ENCODE data around the gene LANCL2. TPM values are rescaled to one million over a fixed set of nuclear protein-coding genes. Genes with fewer than 3 reads are reported as not detected.

The LANCL2 gene
- total and polyA plus RNA-seq, 2 experiments from 2014 or later, result 11.7 to 13.8 TPM

DNA sequence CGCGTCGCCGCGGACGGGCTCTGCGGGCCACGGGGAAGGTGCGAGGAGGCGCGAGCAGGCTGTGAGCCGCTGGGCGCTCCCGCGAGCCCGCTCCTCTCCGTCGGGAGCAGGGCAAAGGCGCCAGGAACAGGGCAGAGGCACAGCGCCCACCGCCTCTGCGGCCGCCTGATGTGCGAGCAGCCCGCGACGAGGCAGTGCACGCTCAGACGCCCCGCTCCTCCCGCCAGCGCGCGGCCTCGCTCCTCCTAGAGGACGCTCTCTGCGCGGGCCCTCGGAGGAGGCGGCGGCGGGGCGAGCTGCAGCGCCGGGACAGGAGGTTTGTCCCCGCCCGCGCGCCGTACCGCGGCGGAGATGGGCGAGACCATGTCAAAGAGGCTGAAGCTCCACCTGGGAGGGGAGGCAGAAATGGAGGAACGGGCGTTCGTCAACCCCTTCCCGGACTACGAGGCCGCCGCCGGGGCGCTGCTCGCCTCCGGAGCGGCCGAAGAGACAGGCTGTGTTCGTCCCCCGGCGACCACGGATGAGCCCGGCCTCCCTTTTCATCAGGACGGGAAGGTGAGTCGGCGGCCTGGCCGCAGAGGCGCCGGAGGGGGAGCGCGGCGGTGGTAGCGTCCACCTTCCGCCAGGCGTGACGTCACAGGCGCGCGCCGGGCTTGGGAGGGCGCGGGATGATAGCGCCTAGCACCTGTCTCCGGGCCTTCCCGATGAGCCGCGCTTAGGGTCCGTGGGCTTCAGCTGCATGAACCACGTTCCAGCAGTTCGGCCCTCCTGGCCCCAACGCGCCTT, 731 bp downstream of the LANCL2 start:
- TF ChIP-seq EZH2phosphoT487 (IDR thresholded peaks at IDR 0.05; ENCODE audit: insufficient read depth, low read depth) (no peak), EZH2 (IDR thresholded peaks at IDR 0.05; ENCODE audit: insufficient read depth, poor library complexity, severe bottlenecking) (no peak)
- 1% methylated on average over 70 to 95 of the region's 101 CpGs for WGBS, 2 experiments (ENCODE audit: low coverage in 1 of 2, low lambda C conversion rate in 2 of 2, missing lambda C conversion rate in 2 of 2)
- peak; percentile 97 for DNase-seq
- Histone ChIP-seq H2AFZ (peak overlapping the region; percentile 86), H3K9ac (peak overlapping the region; percentile 89), H3K9me3 (ENCODE audit: low read depth) (no peaks in the 10 kb centered on the region), H3K27ac (peak overlapping the region; percentile 86), H3K4me1 (ENCODE audit: insufficient read depth) (peaks cover 24% of the 10 kb centered on the region), H3K4me3 (peak overlapping the region; percentile 99), H3F3A (ENCODE audit: insufficient read depth) (peaks cover 11% of the 10 kb centered on the region), H3K79me2 (ENCODE audit: insufficient read depth) (peaks cover 27% of the 10 kb centered on the region), H4K20me1 (ENCODE audit: insufficient read depth) (no peaks in the 10 kb centered on the region), H3K27me3 (replicated peaks; ENCODE audit: insufficient read depth) (no peaks in the 10 kb centered on the region), H3K4me2 (ENCODE audit: unreplicated experiment) (peak overlapping the region; percentile 97), H3K9me2 (ENCODE audit: insufficient read depth) (no peaks in the 10 kb centered on the region), H3K36me3 (ENCODE audit: low read depth) (no peaks in the 10 kb centered on the region)
- in situ Hi-C loops (cut with MboI), result no loop called here

DNA sequence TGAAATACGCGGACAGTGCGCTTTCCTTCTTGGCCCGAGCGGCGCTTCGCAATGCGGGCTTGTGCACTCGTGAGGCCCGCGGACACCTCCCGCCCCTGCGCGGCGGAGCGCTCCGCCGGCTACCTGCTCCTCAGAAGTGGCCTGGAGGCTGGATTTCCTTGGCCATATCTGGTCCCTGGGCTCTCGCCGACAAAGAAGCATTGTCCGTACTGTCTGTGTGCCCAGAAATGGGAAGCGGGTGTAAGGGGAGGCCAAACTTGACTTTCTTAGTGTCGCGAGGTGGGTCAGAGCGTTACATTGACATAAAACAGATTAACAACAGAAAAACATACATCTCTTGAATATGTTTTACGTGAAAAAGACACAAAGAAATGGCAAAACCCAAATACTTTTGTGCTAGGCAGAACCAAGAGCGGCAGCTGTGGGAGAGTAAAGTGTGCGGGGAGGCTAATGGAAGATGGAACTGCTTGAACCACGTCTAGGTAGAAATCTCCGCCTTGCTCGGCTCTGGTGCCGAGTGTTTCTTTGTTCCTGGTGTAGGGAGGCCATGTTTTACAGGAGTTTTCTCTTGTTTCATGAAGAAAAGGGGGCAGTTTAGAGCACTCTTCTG, 1.4 kb downstream of the LANCL2 start:
- TF ChIP-seq EZH2phosphoT487 (IDR thresholded peaks at IDR 0.05; ENCODE audit: insufficient read depth, low read depth) (no peak), EZH2 (IDR thresholded peaks at IDR 0.05; ENCODE audit: insufficient read depth, poor library complexity, severe bottlenecking) (no peak)
- H3K27ac ChIP-seq, result peak overlapping the region; percentile 86
- H4K20me1 ChIP-seq (ENCODE audit: insufficient read depth), result no peaks in the 10 kb centered on the region
- peak overlapping the region; percentile 97 for H3K4me2 ChIP-seq (ENCODE audit: unreplicated experiment)
- WGBS, 2 experiments (ENCODE audit: low coverage in 1 of 2, low lambda C conversion rate in 2 of 2, missing lambda C conversion rate in 2 of 2), result 1% methylated on average over 26 to 30 of the region's 32 CpGs
- H3K9ac ChIP-seq, result peak overlapping the region; percentile 89
- peaks cover 34% of the 10 kb centered on the region for H3K79me2 ChIP-seq (ENCODE audit: insufficient read depth)
- H3F3A ChIP-seq (ENCODE audit: insufficient read depth), result peaks cover 11% of the 10 kb centered on the region
- H3K9me3 ChIP-seq (ENCODE audit: low read depth), result no peaks in the 10 kb centered on the region
- DNase-seq, result peak; percentile 30
- peaks cover 24% of the 10 kb centered on the region for H3K4me1 ChIP-seq (ENCODE audit: insufficient read depth)
- peak overlapping the region; percentile 99 for H3K4me3 ChIP-seq
- H3K27me3 ChIP-seq (replicated peaks; ENCODE audit: insufficient read depth), result no peaks in the 10 kb centered on the region
- in situ Hi-C loops (cut with MboI), result no loop called here
- no peaks in the 10 kb centered on the region for H3K9me2 ChIP-seq (ENCODE audit: insufficient read depth)
- no peaks in the 10 kb centered on the region for H3K36me3 ChIP-seq (ENCODE audit: low read depth)
- H2AFZ ChIP-seq, result peak overlapping the region; percentile 86

DNA sequence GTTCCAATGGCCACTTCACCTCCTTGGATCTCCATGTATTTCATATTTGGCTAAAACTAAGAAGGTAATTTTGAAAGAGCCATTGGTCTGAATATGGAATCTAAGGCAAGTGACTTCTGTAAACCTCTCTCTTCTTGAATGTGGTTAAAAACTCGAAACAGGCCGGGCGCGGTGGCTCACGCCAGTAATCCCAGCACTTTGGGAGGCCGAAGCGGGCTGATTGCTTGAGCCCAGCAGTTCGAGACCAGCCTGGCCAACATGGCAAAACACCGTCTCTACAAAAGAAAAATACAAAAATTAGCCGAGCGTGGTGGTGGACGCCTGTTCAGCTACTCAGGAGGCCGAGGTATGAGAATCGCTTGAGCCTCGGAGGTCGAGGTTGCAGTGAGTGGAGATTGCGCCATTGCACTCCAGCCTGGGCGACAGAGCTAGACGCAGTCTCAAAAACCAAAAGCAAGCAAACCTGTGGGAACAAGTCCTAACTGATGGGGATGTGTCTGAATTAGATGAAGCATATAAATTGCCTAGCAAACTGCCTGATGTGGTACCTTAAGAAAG, 2.2 kb downstream of the LANCL2 start:
- peaks cover 42% of the 10 kb centered on the region for H3K79me2 ChIP-seq (ENCODE audit: insufficient read depth)
- DNase-seq, result no peak
- no peaks in the 10 kb centered on the region for H3K9me2 ChIP-seq (ENCODE audit: insufficient read depth)
- in situ Hi-C loops (cut with MboI), result no loop called here
- peaks cover 11% of the 10 kb centered on the region for H3F3A ChIP-seq (ENCODE audit: insufficient read depth)
- H3K9ac ChIP-seq, result peak overlapping the region; percentile 89
- H3K4me1 ChIP-seq (ENCODE audit: insufficient read depth), result peaks cover 24% of the 10 kb centered on the region
- peak overlapping the region; percentile 86; the same call in 1 of the 2 replicates for H2AFZ ChIP-seq
- H3K27me3 ChIP-seq (replicated peaks; ENCODE audit: insufficient read depth), result no peaks in the 10 kb centered on the region
- H3K4me2 ChIP-seq (ENCODE audit: unreplicated experiment), result peak overlapping the region; percentile 97
- H3K9me3 ChIP-seq (ENCODE audit: low read depth), result no peaks in the 10 kb centered on the region
- peak overlapping the region; percentile 99 for H3K4me3 ChIP-seq
- TF ChIP-seq EZH2 (IDR thresholded peaks at IDR 0.05; ENCODE audit: insufficient read depth, poor library complexity, severe bottlenecking) (no peak), EZH2phosphoT487 (IDR thresholded peaks at IDR 0.05; ENCODE audit: insufficient read depth, low read depth) (no peak)
- no peak overlapping the region for H3K27ac ChIP-seq
- WGBS, 2 experiments (ENCODE audit: low coverage in 1 of 2, low lambda C conversion rate in 2 of 2, missing lambda C conversion rate in 2 of 2), result 93 to 94% methylated on average over 19 of the region's 19 CpGs
- H4K20me1 ChIP-seq (ENCODE audit: insufficient read depth), result no peaks in the 10 kb centered on the region
- no peaks in the 10 kb centered on the region for H3K36me3 ChIP-seq (ENCODE audit: low read depth)

All from GM23248 (cell line).